GM21447 (cell line): ENCODE measurements around the gene CHURC1.

Source experiments
- ATAC-seq: cut with Tn5 transposase; IDR thresholded peaks from one replicate; pipeline ENCODE4 v1.9.1; 2021; ENCODE audit not compliant: unreplicated experiment

CHURC1 gene

DNA sequence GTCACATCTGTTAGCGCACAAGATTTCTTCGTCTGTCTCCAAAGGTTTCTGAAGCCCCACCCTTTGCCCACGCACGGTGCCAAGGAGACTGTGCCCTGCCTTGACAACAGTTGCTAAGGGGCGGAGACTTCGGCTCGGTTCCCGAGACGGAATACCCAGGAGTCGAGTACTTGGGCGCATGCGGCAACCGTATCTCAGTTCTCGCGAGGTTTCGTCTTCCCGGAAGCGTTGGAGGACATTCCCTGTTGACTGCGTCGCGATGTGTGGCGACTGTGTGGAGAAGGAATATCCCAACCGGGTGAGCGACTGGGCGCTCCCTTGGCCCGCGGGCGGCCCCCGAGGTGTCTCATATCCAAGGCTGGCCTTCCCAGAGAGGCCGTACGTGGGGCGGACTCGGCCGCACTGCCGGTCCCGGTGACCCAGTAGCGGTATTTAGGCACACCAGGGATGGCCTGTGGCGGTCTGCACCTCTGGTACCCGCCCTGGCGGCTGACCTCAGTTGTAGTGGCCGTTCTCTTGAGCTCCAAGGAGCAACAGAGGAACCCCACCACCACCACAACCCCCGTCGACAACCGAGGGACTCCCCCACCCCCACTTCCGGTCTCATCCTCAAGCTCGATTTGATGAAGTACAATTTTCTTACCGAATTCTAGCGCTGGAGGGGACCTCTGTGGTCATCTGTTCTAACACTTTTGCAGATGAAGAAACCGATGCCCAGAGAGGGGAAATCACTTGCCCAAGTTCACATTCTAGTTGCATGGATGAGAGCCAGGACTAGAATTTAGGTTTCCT lies at the start of gene CHURC1:
TSS of gene CHURC1 (plus strand) at position 219 of the 792 bp plus-strand sequence. CDS start at position 260, 41 bp downstream.
- ATAC-seq, result peak; percentile 98

DNA sequence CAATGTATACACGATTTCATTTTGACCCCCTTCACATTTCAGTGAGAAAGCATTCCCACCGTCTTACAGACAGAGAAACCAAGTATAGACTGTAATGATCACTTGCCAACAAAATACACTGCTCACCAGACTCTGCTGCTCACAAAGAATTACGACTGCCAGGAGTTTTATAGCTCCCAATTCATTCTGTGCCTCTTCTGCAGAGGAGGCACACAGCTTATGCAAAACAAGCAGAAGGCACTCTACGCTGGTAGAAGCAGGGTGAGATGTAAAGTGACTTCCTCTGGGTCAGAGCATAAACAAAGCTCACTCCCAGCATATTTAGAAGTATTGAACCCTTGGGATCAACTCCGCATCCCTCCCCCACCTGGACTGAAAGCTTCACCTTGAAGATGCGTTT lies 49.1 kb upstream of the CHURC1 start:
- no peak for ATAC-seq

DNA sequence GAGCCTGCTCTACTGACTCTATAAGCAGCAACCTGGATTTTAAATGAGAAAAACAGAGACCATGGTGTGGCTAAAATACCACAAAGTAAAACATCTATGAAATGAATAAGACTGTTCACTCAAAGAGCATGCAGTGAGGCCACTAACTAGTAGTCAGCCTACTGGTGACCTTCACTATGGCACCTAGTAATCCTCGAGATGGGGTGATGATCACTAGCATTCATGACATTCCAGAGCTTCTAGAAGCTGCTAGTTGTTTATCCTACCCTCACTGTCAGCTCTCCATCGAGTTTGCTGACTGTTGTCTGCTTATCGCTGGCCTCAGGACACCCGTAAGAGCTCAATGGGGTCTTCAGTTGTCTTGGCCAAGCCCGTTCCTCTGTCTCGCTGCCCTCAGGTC lies 48.3 kb upstream of the CHURC1 start:
- no peak for ATAC-seq

DNA sequence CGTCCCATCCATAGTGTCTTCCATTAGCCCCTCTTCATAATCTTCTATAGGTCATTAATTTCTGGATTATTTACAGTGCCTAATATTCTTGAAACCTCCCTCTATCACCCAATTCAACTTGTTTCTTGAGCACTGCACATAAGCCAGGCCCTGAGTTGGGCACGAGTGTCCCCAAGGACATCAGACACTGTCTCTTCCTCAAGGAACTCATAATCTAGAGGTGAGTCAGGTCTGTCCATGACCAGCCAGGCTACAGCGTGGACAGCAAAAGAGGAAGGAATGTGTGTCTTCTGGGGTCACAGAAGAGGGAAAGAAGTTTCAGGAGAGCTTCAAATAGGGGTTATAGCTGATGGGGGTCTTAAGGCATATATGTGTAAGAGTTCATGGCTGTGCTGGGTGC lies 47.1 kb upstream of the CHURC1 start:
- no peak for ATAC-seq

DNA sequence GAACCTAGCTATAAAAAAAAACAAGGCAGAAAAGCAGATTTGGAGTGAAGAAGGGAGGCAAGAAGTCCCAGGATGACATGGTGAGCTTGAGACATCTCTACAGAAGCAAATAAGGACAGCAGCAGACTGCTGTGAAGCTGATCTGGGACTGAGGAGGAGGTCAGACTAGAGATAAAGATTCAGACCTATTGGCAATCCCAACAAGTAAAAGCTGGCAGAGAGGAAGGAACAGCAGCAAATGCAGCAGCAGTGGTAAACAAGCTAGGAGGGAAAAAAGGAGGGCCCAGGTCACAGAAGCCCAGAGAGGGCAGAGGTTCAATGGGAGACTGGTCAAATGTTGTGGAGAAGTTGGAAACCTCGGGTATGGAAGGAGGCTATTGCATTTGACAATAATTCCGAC lies 45.9 kb upstream of the CHURC1 start:
- no peak for ATAC-seq

DNA sequence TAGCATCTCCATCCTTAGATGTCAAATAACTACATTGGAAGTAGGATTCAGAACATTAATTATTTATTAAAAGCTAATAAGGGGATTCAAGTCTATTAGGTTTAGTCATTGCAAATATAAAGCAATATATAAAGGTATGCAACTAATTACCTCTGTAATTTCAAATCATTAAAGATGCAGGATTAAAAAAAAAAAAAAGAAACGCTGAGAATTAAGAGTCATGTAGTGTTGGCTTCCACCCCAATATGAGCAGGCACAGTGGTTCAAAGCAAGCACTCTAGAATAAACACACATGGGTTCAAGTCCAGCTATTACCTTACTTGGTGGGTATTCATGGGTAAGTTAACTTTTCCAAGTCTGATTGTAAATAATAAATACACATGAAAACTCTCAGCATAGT lies 45.4 kb upstream of the CHURC1 start:
- ATAC-seq, result no peak

DNA sequence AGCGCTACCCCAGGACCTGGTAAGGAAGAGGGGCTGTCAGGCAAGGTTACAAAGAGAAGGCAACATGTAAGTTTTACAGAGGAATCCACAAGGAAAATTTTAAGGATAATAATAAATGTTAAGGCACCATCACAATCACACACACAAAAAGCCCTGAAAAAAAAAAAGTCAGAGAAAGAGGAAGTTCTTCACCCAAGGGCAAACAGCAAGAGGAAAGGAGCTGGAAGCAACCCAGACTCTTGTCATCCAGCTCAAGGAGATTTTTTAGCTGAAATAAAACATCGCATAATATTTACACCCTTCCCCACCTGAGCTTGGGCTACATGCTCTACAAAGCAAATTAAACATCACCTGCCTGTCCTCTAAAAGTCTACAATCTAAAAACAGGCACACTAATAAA lies 44.1 kb upstream of the CHURC1 start:
- no peak for ATAC-seq

DNA sequence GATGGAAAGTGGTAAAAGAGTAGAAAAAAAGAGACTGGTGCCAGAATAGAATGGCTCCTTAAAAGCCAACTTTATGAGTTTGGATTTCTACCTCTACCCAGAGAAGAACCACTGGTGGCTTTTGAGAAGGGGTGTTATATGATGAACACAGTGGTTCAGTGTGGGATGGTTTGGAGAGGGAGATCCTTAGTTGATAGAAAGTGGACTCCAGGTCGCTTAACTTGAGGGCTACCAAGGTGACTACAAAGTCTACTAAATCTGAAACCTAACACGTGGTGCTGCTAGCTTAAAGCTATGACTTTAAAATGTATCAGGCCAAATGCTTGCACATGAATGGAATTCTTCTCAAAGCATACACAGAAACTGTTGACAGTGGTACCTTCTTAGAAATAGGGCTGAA lies 42.9 kb upstream of the CHURC1 start:
- no peak for ATAC-seq

DNA sequence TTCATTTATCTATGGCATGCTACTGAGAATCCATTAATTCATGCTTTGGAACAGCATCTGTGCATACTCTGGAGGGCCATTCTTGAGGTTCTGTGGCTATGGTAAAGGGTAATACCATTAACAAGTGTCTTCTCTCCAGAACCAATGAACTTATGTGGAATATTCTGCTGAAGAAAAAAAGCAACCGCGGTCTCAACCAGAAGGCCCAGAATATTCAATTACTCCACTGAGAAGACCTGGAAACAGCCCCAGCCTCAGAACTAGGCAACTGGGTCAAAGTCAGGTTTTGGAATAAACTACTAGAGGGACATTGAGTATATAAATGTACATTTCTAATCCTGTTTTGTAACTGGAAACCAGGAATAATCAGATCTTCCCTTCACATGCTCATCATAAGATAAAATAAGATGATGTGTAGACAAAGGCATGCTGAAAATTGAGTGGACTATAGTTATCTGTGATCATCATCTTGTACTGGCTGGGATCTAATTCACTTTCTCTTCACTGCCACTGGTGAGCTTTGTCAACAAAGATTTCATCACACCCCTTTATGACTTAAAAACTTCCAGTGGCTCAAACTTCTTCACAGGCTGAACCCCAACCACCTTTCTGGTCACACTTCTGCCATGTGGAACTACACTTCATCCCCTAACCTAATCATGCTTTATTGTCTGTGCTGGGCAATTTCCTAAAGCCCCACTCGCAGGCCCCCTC lies 40.6 kb upstream of the CHURC1 start:
- no peak for ATAC-seq

DNA sequence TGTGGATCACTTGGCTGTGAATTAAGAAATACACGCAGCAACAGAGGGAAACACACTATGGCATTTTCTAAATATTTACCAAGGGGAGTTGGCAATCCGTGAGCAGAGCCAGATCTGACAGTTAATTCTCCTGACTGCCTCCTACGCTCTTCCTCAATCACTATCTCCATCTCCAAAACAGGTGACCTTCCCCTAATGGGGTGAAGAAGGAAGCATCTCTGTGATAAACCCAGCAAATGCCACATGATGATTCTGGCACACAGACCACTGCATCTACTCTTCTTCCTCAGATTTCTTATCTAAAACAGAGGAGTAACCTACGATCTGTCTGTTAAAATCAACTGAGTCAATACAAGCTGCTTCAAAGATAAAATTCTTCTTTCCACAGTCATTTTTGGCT lies 38.9 kb upstream of the CHURC1 start:
- no peak for ATAC-seq

DNA sequence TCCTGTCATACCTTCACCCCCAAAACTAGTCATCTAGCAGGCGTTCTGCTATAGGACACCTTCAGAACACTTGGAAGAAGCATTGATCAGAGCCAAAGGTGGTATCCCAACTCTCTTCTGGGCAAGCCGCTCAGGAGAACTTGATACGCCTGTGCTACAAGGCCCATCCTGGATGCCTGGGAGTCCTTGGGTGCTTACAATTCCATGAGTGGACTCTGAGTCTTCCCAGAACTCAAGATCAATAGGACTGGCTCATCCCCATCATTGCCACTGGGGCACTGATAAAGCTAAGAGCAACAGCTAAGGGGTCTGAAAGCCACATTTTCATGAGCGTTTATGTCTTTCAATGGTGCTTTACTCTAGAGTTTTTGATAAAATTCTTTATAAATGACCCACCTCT lies 36.4 kb upstream of the CHURC1 start:
- ATAC-seq, result no peak

DNA sequence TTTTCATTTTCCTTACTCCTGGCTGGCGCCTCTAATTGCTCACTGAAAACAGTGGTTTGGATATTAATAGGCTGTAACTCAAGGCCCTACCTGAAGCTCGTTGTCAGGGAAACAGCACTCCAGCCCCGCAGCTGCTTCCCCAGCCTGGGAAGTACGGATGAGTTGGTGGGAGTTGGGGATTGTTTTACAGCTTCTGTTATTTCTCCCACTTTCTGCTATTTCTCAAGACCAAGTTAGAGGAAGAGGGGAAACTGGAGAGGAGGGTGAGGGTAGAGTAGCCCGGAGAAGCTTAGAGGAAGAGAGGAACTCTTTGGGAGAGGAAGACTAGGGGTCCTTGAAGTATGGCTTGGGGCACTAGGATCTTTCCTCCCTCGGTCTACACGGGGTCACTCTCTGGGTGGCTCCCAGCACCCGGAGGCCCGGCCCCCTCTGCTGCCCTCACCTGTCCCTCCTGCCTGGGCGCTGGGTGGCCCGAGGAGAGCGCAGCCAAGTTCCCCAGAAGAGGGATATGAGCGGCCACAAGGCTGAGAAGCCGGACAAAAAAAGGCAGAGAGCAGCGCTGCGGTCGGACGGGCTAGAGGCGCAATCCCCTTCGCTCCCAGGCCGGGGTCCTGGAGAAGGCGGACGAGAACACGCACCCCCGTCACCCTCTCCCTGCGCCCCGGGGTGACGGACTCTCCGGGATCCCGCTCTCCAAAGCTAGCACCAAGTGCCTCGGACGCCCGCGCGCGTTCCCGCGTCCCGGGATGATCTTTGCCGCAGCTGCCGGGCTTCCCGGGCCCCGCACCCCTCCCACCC lies 35.2 kb upstream of the CHURC1 start:
- no peak for ATAC-seq

DNA sequence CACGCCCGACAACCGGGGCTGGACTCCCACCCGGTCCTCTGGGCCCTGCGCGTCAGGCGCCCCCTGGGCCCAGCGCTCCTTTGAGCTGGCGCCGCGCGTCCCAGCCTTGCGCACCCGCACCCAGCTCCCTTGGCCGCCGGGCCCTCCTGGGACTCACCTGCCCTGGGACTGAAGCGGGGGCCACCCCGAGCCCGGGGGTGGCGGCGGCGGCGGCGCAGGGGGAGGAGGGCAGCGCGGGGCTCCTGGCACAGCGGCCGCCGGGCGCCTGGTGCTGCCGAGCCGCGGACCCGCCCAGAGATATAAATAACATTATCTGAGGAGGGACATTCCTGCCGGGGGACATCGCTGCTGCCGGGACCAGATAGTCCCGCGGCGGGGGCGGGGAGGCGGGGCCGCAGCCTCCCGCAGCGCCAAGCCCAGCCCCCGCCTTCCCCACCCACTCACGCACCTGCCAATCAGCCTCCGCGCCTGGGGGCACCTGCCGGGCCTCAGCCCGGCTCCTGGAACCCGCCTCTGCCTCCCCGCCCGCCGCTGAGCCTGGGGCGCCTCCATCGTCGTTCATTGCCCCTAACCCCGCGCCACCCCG lies 34.5 kb upstream of the CHURC1 start, which contains the start of gene SPTB:
TSS of gene SPTB (minus strand) at position 273 of the 586 bp plus-strand sequence. CDS start 56,813 bp downstream, outside the sequence.
- no peak for ATAC-seq

DNA sequence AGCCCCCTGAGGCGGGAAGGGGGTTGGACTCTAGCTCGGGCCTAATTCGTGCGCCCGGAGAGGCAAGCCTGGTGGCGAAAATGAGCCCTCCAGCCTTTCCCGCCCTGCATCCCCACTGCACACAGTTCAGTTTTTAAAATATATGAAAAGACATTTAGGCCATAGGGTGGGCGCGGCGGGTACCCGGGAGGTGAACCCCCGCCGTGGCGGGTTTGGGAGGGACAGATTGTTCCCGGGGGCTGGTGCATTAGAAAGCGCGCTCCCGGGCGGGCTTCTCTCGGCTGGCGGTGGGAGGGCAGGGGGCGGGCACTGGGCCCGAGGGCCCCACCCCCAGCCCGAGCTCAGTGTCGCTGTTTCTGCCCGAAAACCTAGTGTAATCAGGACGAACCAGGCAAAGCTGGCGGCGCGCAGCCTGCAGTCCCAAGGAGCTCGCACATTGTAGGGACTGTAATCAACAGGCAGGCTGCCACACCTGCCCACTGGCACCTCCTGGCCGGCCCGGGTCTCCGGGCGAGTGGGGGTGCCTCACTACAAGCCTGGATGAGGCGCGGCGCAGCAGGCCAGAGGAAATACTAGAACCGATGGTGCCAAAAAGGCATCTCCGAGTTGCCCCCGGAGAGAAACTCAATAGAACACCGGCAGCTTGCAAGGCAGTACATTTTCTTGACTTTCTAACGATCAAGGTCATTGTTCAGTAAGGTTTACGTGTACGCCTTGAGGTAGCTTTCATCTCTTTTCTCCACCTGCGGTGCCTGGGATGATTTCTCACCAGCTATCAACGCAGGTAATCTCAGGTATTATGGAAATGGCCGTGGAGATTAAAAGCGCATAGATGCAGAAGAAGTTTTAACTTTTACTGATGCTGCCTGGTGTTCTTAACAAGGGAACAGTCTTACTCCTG lies 33.8 kb upstream of the CHURC1 start:
- ATAC-seq, result no peak

DNA sequence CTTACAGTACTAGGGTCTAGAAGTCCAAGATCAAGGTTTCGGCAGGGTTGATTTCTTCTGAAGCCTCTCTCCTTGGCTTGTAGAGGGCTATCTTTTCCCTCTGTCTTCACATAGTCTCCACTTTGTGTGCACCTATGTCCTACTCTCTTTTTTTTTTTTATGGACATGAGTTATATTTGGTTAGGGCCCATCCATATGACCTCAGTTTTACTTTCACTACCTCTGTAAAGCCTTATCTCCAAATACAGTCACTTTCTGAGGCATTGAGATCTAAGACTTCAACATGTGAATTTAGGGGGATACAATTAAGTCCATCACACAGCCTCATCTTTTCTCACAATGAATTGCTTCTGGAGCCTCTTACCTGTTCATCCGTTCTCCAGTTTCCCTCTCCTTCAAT lies 28.7 kb upstream of the CHURC1 start:
- no peak for ATAC-seq

DNA sequence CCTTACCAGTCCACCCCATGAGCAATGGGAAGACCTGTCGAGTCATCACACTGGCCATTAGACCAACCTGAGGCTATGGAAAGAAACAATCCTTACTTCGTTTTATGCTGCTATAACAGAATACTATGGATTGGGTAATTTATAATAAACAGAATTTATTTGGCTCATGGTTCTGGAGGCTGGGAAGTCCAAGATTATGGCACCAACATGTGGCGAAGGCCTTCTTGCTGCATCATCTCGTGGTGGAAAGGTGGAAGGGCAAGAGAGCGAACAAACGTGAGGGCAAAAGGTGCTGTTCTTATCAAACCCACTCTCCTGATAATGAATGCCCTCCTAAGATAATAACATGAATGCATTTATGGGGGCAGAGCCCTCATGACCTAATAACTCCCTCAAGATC lies 24.9 kb upstream of the CHURC1 start:
- ATAC-seq, result no peak

DNA sequence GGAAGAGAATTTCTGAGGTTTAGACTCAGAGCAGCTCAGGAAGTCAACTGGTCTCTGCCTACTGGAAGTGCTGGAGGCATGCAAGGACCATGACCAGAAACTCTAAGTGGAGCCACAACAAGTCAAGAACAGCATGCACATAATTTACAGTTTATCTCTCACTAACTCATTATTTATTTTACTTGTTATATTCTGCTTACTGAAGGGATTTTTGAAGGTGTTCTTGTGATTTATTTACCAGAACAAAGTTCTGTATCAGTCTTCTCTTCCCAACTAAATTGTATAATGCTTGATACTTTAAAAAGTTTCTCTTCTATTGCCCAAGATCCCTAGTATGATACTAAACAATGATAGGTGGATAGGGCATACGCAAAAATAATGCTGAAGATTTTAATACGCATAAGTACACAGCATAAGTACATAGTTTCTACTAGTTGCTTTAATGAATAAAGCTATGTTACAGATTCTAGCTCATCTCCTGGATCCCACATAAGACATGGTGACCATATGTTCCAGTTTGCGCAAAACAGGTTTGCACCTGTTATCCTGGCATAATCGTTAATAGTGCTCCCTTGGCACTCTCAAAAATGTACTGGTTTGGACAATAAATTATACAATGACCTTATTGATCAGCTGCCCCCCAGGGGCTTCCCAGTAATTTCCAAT lies 22.9 kb upstream of the CHURC1 start:
- no peak for ATAC-seq

DNA sequence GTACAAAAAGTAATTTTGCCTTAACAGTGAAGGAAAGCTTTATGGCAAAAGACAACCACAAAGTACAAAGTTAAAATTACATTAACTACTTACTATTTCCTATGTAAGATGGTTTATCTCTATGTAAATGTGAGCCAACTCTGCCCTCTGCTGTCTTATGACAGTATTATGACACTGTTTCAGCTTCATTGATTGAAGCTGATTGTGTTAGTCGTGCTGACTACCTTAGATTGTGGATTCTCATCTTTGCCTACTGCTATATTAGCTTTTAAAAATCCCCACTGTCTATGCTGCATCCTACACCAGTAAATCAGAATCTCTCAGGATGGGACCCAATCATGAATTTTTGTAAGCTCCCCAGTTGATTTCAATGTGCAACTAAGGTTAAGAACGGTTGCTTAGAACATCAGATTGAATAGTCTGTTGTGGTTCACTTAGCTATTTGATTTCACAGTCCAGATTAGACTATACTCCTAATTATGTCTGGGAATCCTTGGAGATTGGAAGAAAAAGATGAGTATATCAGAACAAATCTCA lies 22.3 kb upstream of the CHURC1 start:
- ATAC-seq, result no peak

DNA sequence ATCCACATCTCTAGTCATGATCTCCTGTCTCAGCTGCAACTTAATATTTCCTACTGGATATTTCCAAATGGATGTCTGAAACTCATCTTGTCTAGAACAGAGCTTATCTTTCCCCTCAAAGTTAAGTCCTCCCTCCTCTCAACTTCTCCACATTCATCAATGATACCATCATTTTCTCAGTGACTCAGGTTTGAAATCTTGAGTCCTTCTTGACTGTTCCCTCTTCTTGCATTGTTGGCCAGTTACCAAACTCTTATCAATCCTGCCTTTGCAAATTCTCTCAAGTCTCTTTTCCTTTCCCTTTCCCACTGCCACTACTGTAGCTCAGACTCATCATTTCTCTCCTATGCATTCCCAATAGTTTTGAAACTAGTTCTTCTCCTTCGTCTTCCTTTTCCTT lies 14.3 kb upstream of the CHURC1 start:
- no peak for ATAC-seq
